ENCODE data around the gene NEURL1B. TPM values are rescaled to one million over a fixed set of nuclear protein-coding genes. Genes with fewer than 3 reads are reported as not detected.
A peak's percentile ranks its signal among the peaks of the same experiment; 100 is the strongest.

Gene NEURL1B
- total RNA-seq = 10 to 100 TPM; 11.9 to 18.8 (median 15.6) TPM

- H3K27me3 ChIP-seq = peaks cover 0 to 13% (median 0%) of the 10 kb centered on the region in 4 donors
- H3K4me1 ChIP-seq = peaks cover 6 to 81% (median 40%) of the 10 kb centered on the region in 3 donors
- no peak for DNase-seq
- no peaks in the 10 kb centered on the region for H3K9me3 ChIP-seq
- TF ChIP-seq POLR2A (IDR thresholded peaks at IDR 0.05) = peak in 2 of 4 donors; percentile 30 to 71
- TF ChIP-seq, protein P1, sequence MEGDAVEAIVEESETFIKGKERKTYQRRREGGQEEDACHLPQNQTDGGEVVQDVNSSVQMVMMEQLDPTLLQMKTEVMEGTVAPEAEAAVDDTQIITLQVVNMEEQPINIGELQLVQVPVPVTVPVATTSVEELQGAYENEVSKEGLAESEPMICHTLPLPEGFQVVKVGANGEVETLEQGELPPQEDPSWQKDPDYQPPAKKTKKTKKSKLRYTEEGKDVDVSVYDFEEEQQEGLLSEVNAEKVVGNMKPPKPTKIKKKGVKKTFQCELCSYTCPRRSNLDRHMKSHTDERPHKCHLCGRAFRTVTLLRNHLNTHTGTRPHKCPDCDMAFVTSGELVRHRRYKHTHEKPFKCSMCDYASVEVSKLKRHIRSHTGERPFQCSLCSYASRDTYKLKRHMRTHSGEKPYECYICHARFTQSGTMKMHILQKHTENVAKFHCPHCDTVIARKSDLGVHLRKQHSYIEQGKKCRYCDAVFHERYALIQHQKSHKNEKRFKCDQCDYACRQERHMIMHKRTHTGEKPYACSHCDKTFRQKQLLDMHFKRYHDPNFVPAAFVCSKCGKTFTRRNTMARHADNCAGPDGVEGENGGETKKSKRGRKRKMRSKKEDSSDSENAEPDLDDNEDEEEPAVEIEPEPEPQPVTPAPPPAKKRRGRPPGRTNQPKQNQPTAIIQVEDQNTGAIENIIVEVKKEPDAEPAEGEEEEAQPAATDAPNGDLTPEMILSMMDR (IDR thresholded peaks at IDR 0.05) = peak in 2 of 6 experiments; percentile 18 to 25
- H3K4me3 ChIP-seq = peak within 1 kb of the TSS; percentile 87 to 95 (median 92)
- 0% methylated on average over 1 of the region's 54 CpGs; no CpG with 5 or more reads in 1 of the 2 donors for WGBS, 2 donors
- peak within 1 kb of the TSS; percentile 86 to 95 (median 94) for H3K27ac ChIP-seq
- intact Hi-C loops (cut with DNase I) = no loop called here
- peaks cover 0 to 14% (median 4%) of the 10 kb centered on the region in 3 donors for H3K36me3 ChIP-seq
Measured at GRCh38 chr5:172640822-172641358, at the start of gene NEURL1B. Gene NEURL1B, plus strand, starts transcription at chr5:172641263. Its CDS starts 144 bp downstream, at chr5:172641407.

DNA sequence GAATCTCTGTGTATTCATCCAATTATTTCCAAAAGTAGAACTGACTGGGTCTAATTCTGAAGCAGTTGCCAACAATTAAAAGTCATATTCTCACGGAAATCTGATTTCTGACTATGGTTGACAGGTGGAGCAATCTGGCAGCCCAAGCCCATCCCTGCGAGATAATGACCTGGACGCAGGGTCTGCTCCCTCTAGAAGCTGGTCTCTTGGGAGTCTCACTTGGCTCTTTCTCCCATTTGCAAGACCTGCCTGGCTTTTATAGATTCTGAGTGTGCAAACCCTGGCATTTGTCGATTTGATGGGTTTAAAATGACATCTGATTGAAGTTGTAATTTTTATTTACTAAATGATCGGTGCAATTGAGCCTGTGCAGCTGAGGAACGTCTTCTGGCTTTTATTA is 49.4 kb upstream of the NEURL1B start:
- intact Hi-C loops (cut with DNase I) = no loop called here
- H3K4me1 ChIP-seq = peaks cover 0 to 11% (median 0%) of the 10 kb centered on the region in 3 donors
- H3K9me3 ChIP-seq = no peaks in the 10 kb centered on the region
- H3K4me3 ChIP-seq = no peak overlapping the region
- H3K36me3 ChIP-seq = no peaks in the 10 kb centered on the region
- TF ChIP-seq, protein P1 (IDR thresholded peaks at IDR 0.05) = no peak
- TF ChIP-seq POLR2A (IDR thresholded peaks at IDR 0.05) = no peak
- H3K27ac ChIP-seq = no peak overlapping the region
- 76 to 79% methylated on average over 6 of the region's 6 CpGs for WGBS, 2 donors
- DNase-seq = no peak
- no peaks in the 10 kb centered on the region for H3K27me3 ChIP-seq

GRCh38 chr5:172592881-172593280 is 48.2 kb upstream of the NEURL1B start:
- intact Hi-C loops (cut with DNase I) = no loop called here

DNA sequence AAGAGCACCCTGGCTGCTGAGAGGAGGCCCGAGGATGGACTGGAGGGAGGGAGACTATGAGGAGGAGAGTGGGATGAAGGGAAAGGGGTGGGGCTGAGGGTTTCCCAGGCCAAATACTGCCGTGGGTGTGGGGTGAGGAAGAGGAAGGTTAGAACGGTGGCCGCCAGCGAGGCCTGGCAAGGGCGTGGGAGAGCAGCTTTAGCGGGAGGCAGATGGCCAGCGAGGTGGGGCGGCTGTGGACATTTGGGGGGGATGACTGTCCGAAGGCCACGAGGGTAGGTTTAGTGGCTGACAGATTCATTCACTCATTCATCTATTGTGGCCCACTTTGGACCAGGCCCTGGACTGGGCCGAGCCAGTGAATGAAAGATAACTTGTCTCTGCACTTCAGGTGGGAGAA is 47.8 kb upstream of the NEURL1B start:
- DNase-seq = no peak
- Histone ChIP-seq H3K27me3 (no peaks in the 10 kb centered on the region), H3K27ac (no peak overlapping the region), H3K4me1 (peaks cover 0 to 14% (median 0%) of the 10 kb centered on the region in 3 donors), H3K36me3 (no peaks in the 10 kb centered on the region), H3K9me3 (no peaks in the 10 kb centered on the region), H3K4me3 (no peak overlapping the region)
- 82 to 88% methylated on average over 12 of the region's 12 CpGs for WGBS, 2 donors
- intact Hi-C loops (cut with DNase I) = no loop called here
- TF ChIP-seq POLR2A (IDR thresholded peaks at IDR 0.05) = no peak
- TF ChIP-seq, protein P1 (IDR thresholded peaks at IDR 0.05) = no peak

More at GRCh38 chr5:172592881-172593280, 48.2 kb upstream of the NEURL1B start:
- H3K27ac ChIP-seq = no peak overlapping the region
- TF ChIP-seq, protein P1 (IDR thresholded peaks at IDR 0.05) = no peak
- H3K27me3 ChIP-seq = no peaks in the 10 kb centered on the region
- H3K4me3 ChIP-seq = no peak overlapping the region
- DNase-seq = no peak
- H3K4me1 ChIP-seq = peaks cover 0 to 13% (median 0%) of the 10 kb centered on the region in 3 donors
- 84% methylated on average over 4 to 5 of the region's 5 CpGs for WGBS, 2 donors
- no peaks in the 10 kb centered on the region for H3K36me3 ChIP-seq
- H3K9me3 ChIP-seq = no peaks in the 10 kb centered on the region

DNA sequence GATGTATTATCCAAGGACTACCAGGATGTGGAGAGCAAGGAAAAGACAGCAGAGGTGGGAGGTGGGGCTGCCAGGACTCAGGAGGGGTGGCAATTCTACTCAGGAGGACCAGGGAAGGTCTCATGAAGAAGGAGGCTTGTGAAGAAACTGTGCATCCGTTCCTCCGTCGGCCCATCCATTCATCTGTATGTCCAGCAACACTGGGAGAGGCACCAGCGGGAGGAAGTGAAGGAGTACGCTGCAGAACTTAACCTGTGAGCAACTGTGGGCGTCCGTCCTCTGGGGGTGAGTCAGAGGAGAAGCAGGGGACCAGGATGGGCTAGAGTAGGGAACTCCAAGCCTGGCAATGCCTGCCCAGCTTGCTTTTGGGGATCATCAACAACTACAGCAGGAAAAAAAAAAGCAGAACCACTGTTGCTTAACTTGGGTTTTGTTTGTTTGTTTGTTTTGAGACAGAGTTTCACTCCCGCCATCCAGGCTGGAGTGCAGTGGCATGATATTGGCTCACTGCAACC is 47.3 kb upstream of the NEURL1B start:
- no peak overlapping the region for H3K4me3 ChIP-seq
- H3K36me3 ChIP-seq = no peaks in the 10 kb centered on the region
- 84 to 86% methylated on average over 8 of the region's 8 CpGs for WGBS, 2 donors
- no peak for DNase-seq
- intact Hi-C loops (cut with DNase I) = no loop called here
- H3K27ac ChIP-seq = no peak overlapping the region
- peaks cover 0 to 19% (median 0%) of the 10 kb centered on the region in 3 donors for H3K4me1 ChIP-seq
- TF ChIP-seq, protein P1 (IDR thresholded peaks at IDR 0.05) = no peak
- no peak for TF ChIP-seq POLR2A (IDR thresholded peaks at IDR 0.05)
- no peaks in the 10 kb centered on the region for H3K9me3 ChIP-seq
- H3K27me3 ChIP-seq = no peaks in the 10 kb centered on the region
